MM.1S (cell line): ENCODE measurements around the gene CAMK2A.

ENCODE experiments used
- DNase-seq: peaks from one replicate; pipeline ENCODE4 v3.0.0-alpha.2; 2015
- H2AFZ ChIP-seq: fragments of 300-600 bp; sonication (generic); 2 replicates; pipeline ENCODE4 v1.6.0; 2016; ENCODE audit warnings: antibody characterized with exemption, low read length
- H3F3A ChIP-seq: fragments of 300-600 bp; sonication (generic); 2 replicates; pipeline ENCODE4 v1.6.1; 2016; ENCODE audit warnings: mild to moderate bottlenecking, antibody characterized with exemption, low read length, moderate library complexity, mixed read lengths; ENCODE audit not compliant: insufficient read depth
- H3K27ac ChIP-seq: fragments of 300-600 bp; sonication (generic); 2 replicates; pipeline ENCODE4 v1.5.1; 2016; ENCODE audit warnings: mild to moderate bottlenecking, low read length
- H3K27me3 ChIP-seq: fragments of 300-600 bp; sonication (generic); replicated peaks from 2 replicates; pipeline ENCODE4 v1.6.0; 2016; ENCODE audit warnings: low read length; ENCODE audit not compliant: insufficient read depth
- H3K36me3 ChIP-seq: fragments of 300-600 bp; sonication (generic); replicated peaks from 2 replicates; pipeline ENCODE4 v1.6.1; 2016; ENCODE audit warnings: mild to moderate bottlenecking, low read length, mixed read lengths; ENCODE audit not compliant: insufficient read depth
- H3K4me1 ChIP-seq: fragments of 300-600 bp; sonication (generic); 2 replicates; pipeline ENCODE4 v1.6.1; 2016; ENCODE audit warnings: low read length, mixed read lengths
- H3K4me2 ChIP-seq: fragments of 300-600 bp; sonication (generic); 2 replicates; pipeline ENCODE4 v1.6.0; 2016; ENCODE audit warnings: low read depth, low read length
- H3K4me3 ChIP-seq: fragments of 300-600 bp; sonication (generic); 2 replicates; pipeline ENCODE4 v1.5.1; 2016; ENCODE audit warnings: low read length, mixed read lengths
- H3K79me2 ChIP-seq: fragments of 300-600 bp; sonication (generic); 2 replicates; pipeline ENCODE4 v1.6.1; 2016; ENCODE audit warnings: mixed run types, low read length, mixed read lengths
- H3K9ac ChIP-seq: fragments of 300-600 bp; sonication (generic); 2 replicates; pipeline ENCODE4 v1.6.1; 2016; ENCODE audit warnings: low read length, mixed read lengths
- H3K9me2 ChIP-seq: fragments of 300-600 bp; sonication (generic); replicated peaks from 2 replicates; pipeline ENCODE4 v1.6.1; 2016; ENCODE audit warnings: mild to moderate bottlenecking, low read length, mixed read lengths; ENCODE audit not compliant: insufficient read depth
- H3K9me3 ChIP-seq: fragments of 300-600 bp; sonication (generic); replicated peaks from 2 replicates; pipeline ENCODE4 v1.6.1; 2016; ENCODE audit warnings: mild to moderate bottlenecking, low read length, mixed read lengths; ENCODE audit not compliant: insufficient read depth
- H4K20me1 ChIP-seq: fragments of 300-600 bp; sonication (generic); 2 replicates; pipeline ENCODE4 v1.6.1; 2016; ENCODE audit warnings: mild to moderate bottlenecking, low read length, moderate library complexity, mixed read lengths; ENCODE audit not compliant: insufficient read depth
- CTCF ChIP-seq: fragments of 300-600 bp; sonication (generic); IDR thresholded peaks from 2 replicates; pipeline ENCODE4 v1.5.1; 2016; ENCODE audit warnings: antibody characterized with exemption, low read length, mixed read lengths
- EZH2 ChIP-seq: fragments of 300-600 bp; sonication (generic); optimal IDR thresholded peaks from 2 replicates; pipeline ENCODE3; 2017; ENCODE audit warnings: low read depth, mild to moderate bottlenecking, antibody characterized with exemption, low read length, mixed read lengths
- EZH2phosphoT487 ChIP-seq: fragments of 300-600 bp; sonication (generic); IDR thresholded peaks from 2 replicates; pipeline ENCODE4 v1.6.1; 2018; ENCODE audit warnings: antibody characterized with exemption, low read length

Gene CAMK2A

GRCh38 chr5:150305557-150305956 lies 16.0 kb upstream of the CAMK2A start:
- DNase-seq = no peak
- no peak overlapping the region for H3K4me2 ChIP-seq
- H3K27me3 ChIP-seq = no peaks in the 10 kb centered on the region
- H3K9me2 ChIP-seq = no peaks in the 10 kb centered on the region
- 0 out of 2 replicates have a peak, but pooled peaks cover 3% of the 10 kb centered on the region for H3F3A ChIP-seq
- peaks cover 7% of the 10 kb centered on the region; the same call in 1 of the 2 replicates for H3K4me1 ChIP-seq
- H3K9ac ChIP-seq = no peak overlapping the region
- no peaks in the 10 kb centered on the region for H3K36me3 ChIP-seq
- TF ChIP-seq CTCF = no peak
- TF ChIP-seq EZH2 = no peak
- no peak for TF ChIP-seq EZH2phosphoT487
- H3K9me3 ChIP-seq = no peaks in the 10 kb centered on the region
- H4K20me1 ChIP-seq = no peaks in the 10 kb centered on the region
- H3K27ac ChIP-seq = no peak overlapping the region
- no peak overlapping the region for H3K4me3 ChIP-seq
- no peak overlapping the region for H2AFZ ChIP-seq
- H3K79me2 ChIP-seq = no peaks in the 10 kb centered on the region

- Histone ChIP-seq H3K27ac (no peak overlapping the region), H4K20me1 (no peaks in the 10 kb centered on the region), H3K4me3 (no peak overlapping the region), H3K9me3 (no peaks in the 10 kb centered on the region), H3K9me2 (no peaks in the 10 kb centered on the region), H3K27me3 (no peaks in the 10 kb centered on the region), H3K9ac (no peak overlapping the region), H2AFZ (no peak overlapping the region), H3F3A (0 out of 2 replicates have a peak, but pooled peaks cover 3% of the 10 kb centered on the region), H3K36me3 (no peaks in the 10 kb centered on the region), H3K79me2 (no peaks in the 10 kb centered on the region), H3K4me2 (no peak overlapping the region), H3K4me1 (peaks cover 12% of the 10 kb centered on the region)
- DNase-seq = no peak
- TF ChIP-seq CTCF = no peak
- TF ChIP-seq EZH2phosphoT487 = no peak
- TF ChIP-seq EZH2 = no peak
Measured at GRCh38 chr5:150305095-150305494, 15.5 kb upstream of the CAMK2A start.

- H3K4me1 ChIP-seq = peaks cover 17% of the 10 kb centered on the region
- H3K9me3 ChIP-seq = no peaks in the 10 kb centered on the region
- no peak overlapping the region for H3K4me3 ChIP-seq
- no peaks in the 10 kb centered on the region for H3K36me3 ChIP-seq
- no peak overlapping the region for H3K27ac ChIP-seq
- H2AFZ ChIP-seq = no peak overlapping the region
- no peaks in the 10 kb centered on the region for H3K27me3 ChIP-seq
- H4K20me1 ChIP-seq = no peaks in the 10 kb centered on the region
- TF ChIP-seq EZH2 (no peak), EZH2phosphoT487 (no peak), CTCF (no peak)
- 0 out of 2 replicates have a peak, but pooled peaks cover 3% of the 10 kb centered on the region for H3F3A ChIP-seq
- H3K79me2 ChIP-seq = no peaks in the 10 kb centered on the region
- no peak overlapping the region for H3K9ac ChIP-seq
- DNase-seq = no peak
- H3K4me2 ChIP-seq = no peak overlapping the region
- H3K9me2 ChIP-seq = no peaks in the 10 kb centered on the region
Measured at GRCh38 chr5:150304481-150305081, 15.0 kb upstream of the CAMK2A start.
